ENCODE measurements around the gene LEO1.

The LEO1 gene

GRCh38 chr15:51909584-51909983, 62.0 kb downstream of the LEO1 start:
- no peaks in the 10 kb centered on the region for H3K79me2 ChIP-seq (ENCODE audit: insufficient read depth, low read length)
- no peak overlapping the region for H2AFZ ChIP-seq (ENCODE audit: low read depth, low read length)
- no peaks in the 10 kb centered on the region for H3K4me1 ChIP-seq (ENCODE audit: insufficient read depth, low read length)
- H3K27me3 ChIP-seq (ENCODE audit: insufficient read depth, low read length, poor library complexity): no peaks in the 10 kb centered on the region
- no peak for DNase-seq
- no peak for ATAC-seq (ENCODE audit: insufficient read depth, low read depth)
- no peak overlapping the region for H3K4me2 ChIP-seq (ENCODE audit: insufficient read depth, low read length)
- no peaks in the 10 kb centered on the region for H4K20me1 ChIP-seq (ENCODE audit: insufficient read depth, low read length)
- peaks cover 36% of the 10 kb centered on the region for H3K36me3 ChIP-seq (ENCODE audit: insufficient read depth, low read length)
- no peak overlapping the region for H3K9ac ChIP-seq (ENCODE audit: low read depth, low read length)
- H3K9me3 ChIP-seq (ENCODE audit: insufficient read depth, low read length, severe bottlenecking): no peaks in the 10 kb centered on the region
- no peak for TF ChIP-seq EZH2 (IDR thresholded peaks at IDR 0.05; ENCODE audit: borderline replicate concordance, low read depth, low read length, severe bottlenecking)
- TF ChIP-seq CTCF (IDR thresholded peaks at IDR 0.05; ENCODE audit: borderline replicate concordance, extremely low read depth, low read length, poor library complexity, severe bottlenecking): no peak
- H3K27ac ChIP-seq (ENCODE audit: low read length): no peak overlapping the region
- H3K4me3 ChIP-seq (ENCODE audit: low read depth in 1 of 2, low read length in 2 of 2): no peak overlapping the region

GRCh38 chr15:51908316-51908715, 63.3 kb downstream of the LEO1 start:
- Histone ChIP-seq H3K9me3 (ENCODE audit: insufficient read depth, low read length, severe bottlenecking) (no peaks in the 10 kb centered on the region), H3K36me3 (ENCODE audit: insufficient read depth, low read length) (peaks cover 48% of the 10 kb centered on the region), H3K79me2 (ENCODE audit: insufficient read depth, low read length) (no peaks in the 10 kb centered on the region), H2AFZ (ENCODE audit: low read depth, low read length) (no peak overlapping the region), H3K4me1 (ENCODE audit: insufficient read depth, low read length) (no peaks in the 10 kb centered on the region), H3K27me3 (ENCODE audit: insufficient read depth, low read length, poor library complexity) (no peaks in the 10 kb centered on the region), H3K4me2 (ENCODE audit: insufficient read depth, low read length) (no peak overlapping the region), H3K4me3 (ENCODE audit: low read depth in 1 of 2, low read length in 2 of 2) (no peak overlapping the region), H4K20me1 (ENCODE audit: insufficient read depth, low read length) (no peaks in the 10 kb centered on the region), H3K27ac (ENCODE audit: low read length) (no peak overlapping the region), H3K9ac (ENCODE audit: low read depth, low read length) (no peak overlapping the region)
- TF ChIP-seq EZH2 (IDR thresholded peaks at IDR 0.05; ENCODE audit: borderline replicate concordance, low read depth, low read length, severe bottlenecking): no peak
- TF ChIP-seq CTCF (IDR thresholded peaks at IDR 0.05; ENCODE audit: borderline replicate concordance, extremely low read depth, low read length, poor library complexity, severe bottlenecking): no peak
- DNase-seq (no peak), ATAC-seq (ENCODE audit: insufficient read depth, low read depth) (no peak)

- Histone ChIP-seq H2AFZ (ENCODE audit: low read depth, low read length) (no peak overlapping the region), H3K36me3 (ENCODE audit: insufficient read depth, low read length) (peaks cover 50% of the 10 kb centered on the region), H4K20me1 (ENCODE audit: insufficient read depth, low read length) (no peaks in the 10 kb centered on the region), H3K27me3 (ENCODE audit: insufficient read depth, low read length, poor library complexity) (no peaks in the 10 kb centered on the region), H3K9me3 (ENCODE audit: insufficient read depth, low read length, severe bottlenecking) (no peaks in the 10 kb centered on the region), H3K4me2 (ENCODE audit: insufficient read depth, low read length) (no peak overlapping the region), H3K79me2 (ENCODE audit: insufficient read depth, low read length) (no peaks in the 10 kb centered on the region), H3K4me1 (ENCODE audit: insufficient read depth, low read length) (no peaks in the 10 kb centered on the region), H3K27ac (ENCODE audit: low read length) (no peak overlapping the region), H3K9ac (ENCODE audit: low read depth, low read length) (no peak overlapping the region), H3K4me3 (ENCODE audit: low read depth in 1 of 2, low read length in 2 of 2) (no peak overlapping the region)
- TF ChIP-seq EZH2 (IDR thresholded peaks at IDR 0.05; ENCODE audit: borderline replicate concordance, low read depth, low read length, severe bottlenecking): no peak
- TF ChIP-seq CTCF (IDR thresholded peaks at IDR 0.05; ENCODE audit: borderline replicate concordance, extremely low read depth, low read length, poor library complexity, severe bottlenecking): no peak
- ATAC-seq (ENCODE audit: insufficient read depth, low read depth) (no peak), DNase-seq (no peak)
Measured at GRCh38 chr15:51907136-51907862, 64.3 kb downstream of the LEO1 start.
